Calu3 (cell line): Measurements from ENCODE around the gene NAALADL2. TPM values are rescaled to one million over a fixed set of nuclear protein-coding genes. Genes with fewer than 3 reads are reported as not detected.

Experiments
- BruUV-seq: library from RNA; stranded (reverse); fragments of 400-500 nt; replicated peaks from 2 replicates; lab custom pipeline; 2021; lab: Mats Ljungman, UMichigan
- CTCF ChIA-PET: fragments of 300-600 bp; sonication (Branson Sonifier 250); formaldehyde crosslinking; loops from one replicate; lab custom pipeline; 2022; ENCODE audit warnings: antibody characterized with exemption; lab: Charles Lee
- DNase-seq: peaks from one replicate; pipeline ENCODE4 v3.0.0; 2022
- H3K27ac Mint-ChIP-seq: one replicate; pipeline ENCODE4 v1.8.0; 2022; ENCODE audit warnings: mixed read lengths; ENCODE audit not compliant: unreplicated experiment
- H3K27me3 Mint-ChIP-seq: one replicate; pipeline ENCODE4 v1.8.0; 2022; ENCODE audit warnings: mixed read lengths; ENCODE audit not compliant: unreplicated experiment
- H3K36me3 Mint-ChIP-seq: one replicate; pipeline ENCODE4 v1.8.0; 2022; ENCODE audit warnings: mild to moderate bottlenecking, moderate library complexity, mixed read lengths; ENCODE audit not compliant: insufficient read depth, unreplicated experiment
- H3K4me1 Mint-ChIP-seq: one replicate; pipeline ENCODE4 v1.8.0; 2022; ENCODE audit warnings: mild to moderate bottlenecking, low read depth, mixed read lengths; ENCODE audit not compliant: unreplicated experiment
- H3K4me3 Mint-ChIP-seq: one replicate; pipeline ENCODE4 v1.8.0; 2022; ENCODE audit warnings: mild to moderate bottlenecking, low read depth, moderate library complexity, mixed read lengths; ENCODE audit not compliant: unreplicated experiment
- H3K9me3 Mint-ChIP-seq: one replicate; pipeline ENCODE4 v1.8.0; 2022; ENCODE audit warnings: low read depth, mixed read lengths; ENCODE audit not compliant: unreplicated experiment
- intact Hi-C: fragments of 100-400 bp; cut with micrococcal nuclease; formaldehyde crosslinking; loops from one replicate; pipeline ENCODE4 v1.10.0; 2022; ENCODE audit not compliant: unreplicated experiment
- total RNA-seq: library from RNA; stranded (reverse); gene quantifications from 2 replicates; pipeline ENCODE4 v1.2.3, GENCODE V29; 2022
- TF ChIP-seq, protein P1 (sequence below): fragments of 200-600 bp; IDR thresholded peaks from one replicate; pipeline ENCODE4 v1.8.0; 2022; ENCODE audit warnings: antibody characterized with exemption; ENCODE audit not compliant: unreplicated experiment

NAALADL2 gene
- total RNA-seq, 1 experiment from 2014 or later = 36.9 TPM

GRCh38 chr3:175478301-175478700 is 619.2 kb downstream of the NAALADL2 start:
- BruUV-seq = no TSS peak
- H3K27ac Mint-ChIP-seq = no peak overlapping the region
- no peaks in the 10 kb centered on the region for H3K4me1 Mint-ChIP-seq
- no peak for DNase-seq
- TF ChIP-seq, protein P1, sequence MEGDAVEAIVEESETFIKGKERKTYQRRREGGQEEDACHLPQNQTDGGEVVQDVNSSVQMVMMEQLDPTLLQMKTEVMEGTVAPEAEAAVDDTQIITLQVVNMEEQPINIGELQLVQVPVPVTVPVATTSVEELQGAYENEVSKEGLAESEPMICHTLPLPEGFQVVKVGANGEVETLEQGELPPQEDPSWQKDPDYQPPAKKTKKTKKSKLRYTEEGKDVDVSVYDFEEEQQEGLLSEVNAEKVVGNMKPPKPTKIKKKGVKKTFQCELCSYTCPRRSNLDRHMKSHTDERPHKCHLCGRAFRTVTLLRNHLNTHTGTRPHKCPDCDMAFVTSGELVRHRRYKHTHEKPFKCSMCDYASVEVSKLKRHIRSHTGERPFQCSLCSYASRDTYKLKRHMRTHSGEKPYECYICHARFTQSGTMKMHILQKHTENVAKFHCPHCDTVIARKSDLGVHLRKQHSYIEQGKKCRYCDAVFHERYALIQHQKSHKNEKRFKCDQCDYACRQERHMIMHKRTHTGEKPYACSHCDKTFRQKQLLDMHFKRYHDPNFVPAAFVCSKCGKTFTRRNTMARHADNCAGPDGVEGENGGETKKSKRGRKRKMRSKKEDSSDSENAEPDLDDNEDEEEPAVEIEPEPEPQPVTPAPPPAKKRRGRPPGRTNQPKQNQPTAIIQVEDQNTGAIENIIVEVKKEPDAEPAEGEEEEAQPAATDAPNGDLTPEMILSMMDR = no peak
- no peak overlapping the region for H3K4me3 Mint-ChIP-seq
- no peaks in the 10 kb centered on the region for H3K27me3 Mint-ChIP-seq
- CTCF ChIA-PET = no interaction called here
- no peaks in the 10 kb centered on the region for H3K36me3 Mint-ChIP-seq
- H3K9me3 Mint-ChIP-seq = no peaks in the 10 kb centered on the region
- intact Hi-C loops = no loop called here

DNA sequence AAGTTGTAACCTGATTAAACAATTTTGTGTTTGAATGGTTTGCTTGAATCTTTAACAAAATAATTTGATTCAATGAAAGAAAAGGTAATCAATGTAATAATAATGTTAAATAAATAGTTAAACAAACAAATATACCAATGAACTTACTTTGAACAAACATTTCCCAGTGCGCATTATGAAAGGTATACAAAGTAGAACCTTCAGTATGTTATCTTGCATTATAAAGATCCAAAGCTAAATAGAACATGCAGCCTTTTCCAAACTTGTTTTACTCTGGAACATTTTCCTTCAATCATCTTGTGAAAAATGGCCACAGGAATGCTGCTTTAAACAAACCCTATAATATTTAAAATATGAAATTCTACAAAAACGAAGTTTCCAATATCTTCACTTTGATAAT is 620.0 kb downstream of the NAALADL2 start:
- no peaks in the 10 kb centered on the region for H3K9me3 Mint-ChIP-seq
- no peaks in the 10 kb centered on the region for H3K27me3 Mint-ChIP-seq
- CTCF ChIA-PET = no interaction called here
- TF ChIP-seq, protein P1 = no peak
- intact Hi-C loops = no loop called here
- H3K36me3 Mint-ChIP-seq = no peaks in the 10 kb centered on the region
- no peaks in the 10 kb centered on the region for H3K4me1 Mint-ChIP-seq
- no peak overlapping the region for H3K27ac Mint-ChIP-seq
- no TSS peak for BruUV-seq
- no peak overlapping the region for H3K4me3 Mint-ChIP-seq
- DNase-seq = no peak

- Mint-ChIP-seq H3K27me3 (no peaks in the 10 kb centered on the region), H3K27ac (no peak overlapping the region), H3K4me1 (no peaks in the 10 kb centered on the region), H3K4me3 (no peak overlapping the region), H3K36me3 (no peaks in the 10 kb centered on the region), H3K9me3 (no peaks in the 10 kb centered on the region)
- CTCF ChIA-PET = no interaction called here
- intact Hi-C loops = no loop called here
- TF ChIP-seq, protein P1 = no peak
- no peak for DNase-seq
- no TSS peak for BruUV-seq
Observed at GRCh38 chr3:175479800-175480199, 620.7 kb downstream of the NAALADL2 start.

GRCh38 chr3:175484666-175485065 is 625.5 kb downstream of the NAALADL2 start:
- CTCF ChIA-PET = interaction anchor here (1.4 kb wide), 1 partner anchor 8 kb away, joined by 3 read pairs; no protein-coding TSS in a partner anchor
- no peaks in the 10 kb centered on the region for H3K36me3 Mint-ChIP-seq
- no peak overlapping the region for H3K4me3 Mint-ChIP-seq
- H3K4me1 Mint-ChIP-seq = no peaks in the 10 kb centered on the region
- H3K27ac Mint-ChIP-seq = no peak overlapping the region
- intact Hi-C loops = no loop called here
- no peaks in the 10 kb centered on the region for H3K27me3 Mint-ChIP-seq
- peaks cover 4% of the 10 kb centered on the region for H3K9me3 Mint-ChIP-seq
- TF ChIP-seq, protein P1 = no peak
- DNase-seq = no peak
- BruUV-seq = no TSS peak
